ENCODE results near the gene ZNF622.

GRCh38 chr5:16450163-16450562, 15.4 kb downstream of the ZNF622 start:
- TF ChIP-seq MXI1 (IDR thresholded peaks at IDR 0.05; ENCODE audit: borderline replicate concordance, low read depth, low read length) = no peak
- TF ChIP-seq, protein P1, sequence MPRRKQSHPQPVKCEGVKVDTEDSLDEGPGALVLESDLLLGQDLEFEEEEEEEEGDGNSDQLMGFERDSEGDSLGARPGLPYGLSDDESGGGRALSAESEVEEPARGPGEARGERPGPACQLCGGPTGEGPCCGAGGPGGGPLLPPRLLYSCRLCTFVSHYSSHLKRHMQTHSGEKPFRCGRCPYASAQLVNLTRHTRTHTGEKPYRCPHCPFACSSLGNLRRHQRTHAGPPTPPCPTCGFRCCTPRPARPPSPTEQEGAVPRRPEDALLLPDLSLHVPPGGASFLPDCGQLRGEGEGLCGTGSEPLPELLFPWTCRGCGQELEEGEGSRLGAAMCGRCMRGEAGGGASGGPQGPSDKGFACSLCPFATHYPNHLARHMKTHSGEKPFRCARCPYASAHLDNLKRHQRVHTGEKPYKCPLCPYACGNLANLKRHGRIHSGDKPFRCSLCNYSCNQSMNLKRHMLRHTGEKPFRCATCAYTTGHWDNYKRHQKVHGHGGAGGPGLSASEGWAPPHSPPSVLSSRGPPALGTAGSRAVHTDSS (CRISPR knock-in tag; conservative IDR thresholded peaks at IDR 0.05) = no peak
- no peak for TF ChIP-seq ZNF629 (CRISPR knock-in tag; conservative IDR thresholded peaks at IDR 0.05)
- no peak for TF ChIP-seq ESRRA (CRISPR knock-in tag; IDR thresholded peaks at IDR 0.05; ENCODE audit: low read depth)
- TF ChIP-seq CHD2 (IDR thresholded peaks at IDR 0.05; ENCODE audit: low read depth, low read length) = no peak
- no peak for TF ChIP-seq ETS1 (CRISPR knock-in tag; IDR thresholded peaks at IDR 0.05)
- TF ChIP-seq, protein P2, sequence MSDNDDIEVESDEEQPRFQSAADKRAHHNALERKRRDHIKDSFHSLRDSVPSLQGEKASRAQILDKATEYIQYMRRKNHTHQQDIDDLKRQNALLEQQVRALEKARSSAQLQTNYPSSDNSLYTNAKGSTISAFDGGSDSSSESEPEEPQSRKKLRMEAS (IDR thresholded peaks at IDR 0.05) = no peak
- TF ChIP-seq CTCF (CRISPR knock-in tag; IDR thresholded peaks at IDR 0.05) = no peak

All from HepG2 (cell line).